ENCODE measurements around the gene MDH1B.

DNA sequence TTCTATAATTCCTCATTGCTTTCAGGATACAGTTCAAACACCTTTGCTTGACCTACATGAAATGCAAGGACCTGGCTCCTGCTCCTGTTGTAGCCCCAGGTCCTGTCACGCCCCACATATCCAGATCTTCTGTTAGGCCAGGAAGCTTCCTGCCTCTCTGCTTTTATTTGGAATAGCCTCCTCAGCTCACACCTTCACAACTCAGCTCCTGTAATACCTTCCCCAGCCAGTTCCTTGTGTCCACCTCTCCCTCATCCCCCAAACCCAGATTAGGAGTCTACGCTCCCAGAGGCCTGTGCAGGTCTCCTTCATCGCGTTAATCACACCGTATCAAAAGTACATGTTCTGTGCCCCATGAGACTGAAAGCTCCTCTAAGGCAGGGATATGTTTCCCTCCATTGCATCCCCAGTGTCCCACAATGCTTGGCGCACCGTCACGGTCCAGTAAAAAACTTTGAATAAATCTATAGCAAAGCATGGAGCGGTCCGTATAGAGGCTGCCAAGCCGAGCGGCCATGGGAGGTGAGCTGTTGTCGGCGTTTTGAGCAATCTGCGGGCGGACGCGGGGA, 371 bp downstream of the MDH1B start:
- TF ChIP-seq POLR2AphosphoS5 (IDR thresholded peaks at IDR 0.05; ENCODE audit: insufficient read depth in 1 of 2, low read depth in 1 of 2), result no peak
- TF ChIP-seq, protein P1, sequence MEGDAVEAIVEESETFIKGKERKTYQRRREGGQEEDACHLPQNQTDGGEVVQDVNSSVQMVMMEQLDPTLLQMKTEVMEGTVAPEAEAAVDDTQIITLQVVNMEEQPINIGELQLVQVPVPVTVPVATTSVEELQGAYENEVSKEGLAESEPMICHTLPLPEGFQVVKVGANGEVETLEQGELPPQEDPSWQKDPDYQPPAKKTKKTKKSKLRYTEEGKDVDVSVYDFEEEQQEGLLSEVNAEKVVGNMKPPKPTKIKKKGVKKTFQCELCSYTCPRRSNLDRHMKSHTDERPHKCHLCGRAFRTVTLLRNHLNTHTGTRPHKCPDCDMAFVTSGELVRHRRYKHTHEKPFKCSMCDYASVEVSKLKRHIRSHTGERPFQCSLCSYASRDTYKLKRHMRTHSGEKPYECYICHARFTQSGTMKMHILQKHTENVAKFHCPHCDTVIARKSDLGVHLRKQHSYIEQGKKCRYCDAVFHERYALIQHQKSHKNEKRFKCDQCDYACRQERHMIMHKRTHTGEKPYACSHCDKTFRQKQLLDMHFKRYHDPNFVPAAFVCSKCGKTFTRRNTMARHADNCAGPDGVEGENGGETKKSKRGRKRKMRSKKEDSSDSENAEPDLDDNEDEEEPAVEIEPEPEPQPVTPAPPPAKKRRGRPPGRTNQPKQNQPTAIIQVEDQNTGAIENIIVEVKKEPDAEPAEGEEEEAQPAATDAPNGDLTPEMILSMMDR (IDR thresholded peaks at IDR 0.05), result no peak
- TF ChIP-seq POLR2A (IDR thresholded peaks at IDR 0.05), result no peak

All from vagina (tissue), 2 donors.